GM23248 (cell line): Measurements from ENCODE around the gene PADI1. TPM values are rescaled to one million over a fixed set of nuclear protein-coding genes. Genes with fewer than 3 reads are reported as not detected.
A peak's percentile ranks its signal among the peaks of the same experiment; 100 is the strongest.

Source experiments
- DNase-seq: peaks from one replicate; pipeline ENCODE4 v3.0.0-alpha.2; 2015
- H2AFZ ChIP-seq: fragments of 200-600 bp; sonication (generic); 2 replicates; pipeline ENCODE4 v1.6.1; 2016; ENCODE audit warnings: antibody characterized with exemption
- H3F3A ChIP-seq: fragments of 200-600 bp; sonication (generic); 2 replicates; pipeline ENCODE4 v1.6.1; 2016; ENCODE audit warnings: mild to moderate bottlenecking, antibody characterized with exemption, mixed run types; ENCODE audit not compliant: insufficient read depth
- H3K27ac ChIP-seq: fragments of 200-600 bp; sonication (generic); 2 replicates; pipeline ENCODE4 v1.5.1; 2016; ENCODE audit warnings: mild to moderate bottlenecking
- H3K27me3 ChIP-seq: fragments of 200-600 bp; sonication (generic); replicated peaks from 2 replicates; pipeline ENCODE4 v1.6.1; 2016; ENCODE audit warnings: mild to moderate bottlenecking; ENCODE audit not compliant: insufficient read depth
- H3K36me3 ChIP-seq: fragments of 200-600 bp; sonication (generic); 2 replicates; pipeline ENCODE4 v1.6.1; 2016; ENCODE audit warnings: low read depth, mild to moderate bottlenecking
- H3K4me1 ChIP-seq: fragments of 200-600 bp; sonication (generic); 2 replicates; pipeline ENCODE4 v1.6.1; 2016; ENCODE audit warnings: mild to moderate bottlenecking; ENCODE audit not compliant: insufficient read depth
- H3K4me2 ChIP-seq: fragments of 200-600 bp; sonication (generic); one replicate; pipeline ENCODE4 v1.6.1; 2016; ENCODE audit warnings: mild to moderate bottlenecking; ENCODE audit not compliant: unreplicated experiment
- H3K4me3 ChIP-seq: fragments of 200-600 bp; sonication (generic); 2 replicates; pipeline ENCODE4 v1.5.1; 2016; ENCODE audit warnings: mild to moderate bottlenecking
- H3K79me2 ChIP-seq: fragments of 200-600 bp; sonication (generic); 2 replicates; pipeline ENCODE4 v1.6.1; 2016; ENCODE audit warnings: mild to moderate bottlenecking; ENCODE audit not compliant: insufficient read depth
- H3K9ac ChIP-seq: fragments of 200-600 bp; sonication (generic); 2 replicates; pipeline ENCODE4 v1.6.1; 2016; ENCODE audit warnings: mild to moderate bottlenecking
- H3K9me2 ChIP-seq: fragments of 200-600 bp; sonication (generic); 2 replicates; pipeline ENCODE4 v1.6.1; 2016; ENCODE audit warnings: mixed run types, mild to moderate bottlenecking, moderate library complexity; ENCODE audit not compliant: insufficient read depth
- H3K9me3 ChIP-seq: fragments of 200-600 bp; sonication (generic); one replicate; pipeline ENCODE4 v1.6.1; 2017; ENCODE audit warnings: low read depth
- H4K20me1 ChIP-seq: fragments of 200-600 bp; sonication (generic); 2 replicates; pipeline ENCODE4 v1.6.0; 2016; ENCODE audit not compliant: insufficient read depth
- EZH2 ChIP-seq: fragments of 200-600 bp; sonication (generic); IDR thresholded peaks from 2 replicates; pipeline ENCODE4 v1.6.1; 2018; ENCODE audit warnings: antibody characterized with exemption, mild to moderate bottlenecking; ENCODE audit not compliant: insufficient read depth, poor library complexity, severe bottlenecking
- EZH2phosphoT487 ChIP-seq: fragments of 200-600 bp; sonication (generic); IDR thresholded peaks from 2 replicates; pipeline ENCODE4 v1.6.1; 2018; ENCODE audit warnings: antibody characterized with exemption, moderate library complexity, mild to moderate bottlenecking, low read depth; ENCODE audit not compliant: insufficient read depth
- WGBS, 2 experiments: methylation state at CpG; one replicate each; pipeline ENCODE4 v1.1.6; 2015 to 2017; ENCODE audit warnings: low lambda C conversion rate in 2 of 2, low coverage in 1 of 2; ENCODE audit errors: missing lambda C conversion rate in 2 of 2; 5-methylcytosine and 5-hydroxymethylcytosine counted together
- in situ Hi-C: fragments of 300-500 bp; cut with MboI; formaldehyde crosslinking; loops from 2 replicates; pipeline ENCODE4 v1.15.0; 2020
- polyA plus RNA-seq: library from polyadenylated mRNA; unstranded; fragments of >200 nt; fragmentation: Nextera tagmentation; extraction: Ambion mirVana; gene quantifications from 2 replicates; pipeline ENCODE4 v1.2.1, GENCODE V29; 2016
- total RNA-seq: library from RNA; depleted of rRNA; stranded (reverse); fragments of >200 nt; shearing (Covaris generic); gene quantifications from 2 replicates; pipeline ENCODE4 v1.2.3, GENCODE V29; 2014

The PADI1 gene
- total and polyA plus RNA-seq, 2 experiments from 2014 or later, result under 0.01 to 0.14 TPM

DNA sequence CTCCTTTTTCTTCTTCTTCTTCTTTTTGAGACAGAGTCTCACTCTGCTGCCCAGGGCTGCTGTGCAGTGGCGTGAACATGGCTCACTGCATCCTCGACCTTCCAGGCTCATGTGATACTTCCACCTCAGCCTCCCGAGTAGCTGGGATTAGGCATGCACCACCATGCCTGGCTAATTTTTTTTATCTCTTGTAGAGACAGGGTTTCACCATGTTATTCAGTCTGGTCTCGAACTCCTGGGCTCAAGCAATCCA, 13.0 kb upstream of the PADI1 start:
- 90% methylated on average over 4 of the region's 4 CpGs for WGBS, 2 experiments
- no peaks in the 10 kb centered on the region for H3K9me3 ChIP-seq
- no peak overlapping the region for H2AFZ ChIP-seq
- H3K79me2 ChIP-seq, result no peaks in the 10 kb centered on the region
- in situ Hi-C loops, result no loop called here
- TF ChIP-seq EZH2, result no peak
- no peak for TF ChIP-seq EZH2phosphoT487
- H3K4me3 ChIP-seq, result no peak overlapping the region
- H3K9me2 ChIP-seq, result no peaks in the 10 kb centered on the region
- no peak overlapping the region for H3K4me2 ChIP-seq
- no peaks in the 10 kb centered on the region for H3K36me3 ChIP-seq
- DNase-seq, result no peak
- H3K27me3 ChIP-seq, result no peaks in the 10 kb centered on the region
- peaks cover 19% of the 10 kb centered on the region for H3F3A ChIP-seq
- H3K27ac ChIP-seq, result no peak overlapping the region
- H3K4me1 ChIP-seq, result peaks cover 32% of the 10 kb centered on the region
- H4K20me1 ChIP-seq, result no peaks in the 10 kb centered on the region
- no peak overlapping the region for H3K9ac ChIP-seq

DNA sequence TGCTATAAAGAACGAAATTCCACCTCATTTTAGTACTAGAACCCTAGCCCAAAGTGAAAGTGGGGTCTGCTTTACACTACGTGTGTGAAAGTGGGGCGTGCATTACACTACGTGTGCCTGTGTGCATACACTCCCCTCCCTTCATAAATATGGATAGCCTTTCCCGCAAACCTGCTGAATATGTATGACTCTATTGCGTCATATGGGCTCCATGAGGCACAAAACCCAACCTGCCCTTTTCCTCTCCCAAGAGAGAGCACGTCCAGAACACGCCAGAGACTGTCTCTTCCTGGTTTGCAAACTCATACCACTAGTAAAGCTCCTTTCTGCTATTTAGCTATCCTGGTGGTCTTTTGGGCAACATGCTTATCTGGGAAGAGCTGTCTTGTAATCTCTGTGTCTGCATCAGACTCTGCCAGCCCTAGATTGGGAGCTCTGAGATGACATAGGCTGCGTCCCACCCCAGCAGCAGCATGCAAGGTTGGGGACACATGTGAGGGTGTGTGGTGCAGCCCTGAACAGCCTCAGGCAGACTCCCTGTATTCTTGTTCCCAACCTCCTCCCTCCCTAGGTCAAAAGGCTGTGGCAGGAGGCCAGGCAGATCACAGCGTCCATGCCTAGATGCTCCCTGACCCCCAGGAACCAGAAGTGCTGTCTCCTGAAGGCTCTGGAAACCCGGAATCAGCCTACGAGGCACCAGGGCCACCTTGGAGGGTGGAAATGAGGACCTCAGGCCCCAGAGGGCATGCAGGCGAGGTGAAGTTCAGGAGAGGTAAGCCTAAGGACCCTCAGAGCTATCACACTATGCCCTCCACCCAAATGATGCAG, 12.3 kb upstream of the PADI1 start:
- in situ Hi-C loops, result no loop called here
- no peaks in the 10 kb centered on the region for H3K9me3 ChIP-seq
- no peak overlapping the region for H3K4me2 ChIP-seq
- H3K79me2 ChIP-seq, result no peaks in the 10 kb centered on the region
- H3K27ac ChIP-seq, result no peak overlapping the region
- peaks cover 19% of the 10 kb centered on the region for H3F3A ChIP-seq
- WGBS, 2 experiments, result 84 to 89% methylated on average over 13 of the region's 13 CpGs
- no peaks in the 10 kb centered on the region for H3K36me3 ChIP-seq
- H3K4me3 ChIP-seq, result no peak overlapping the region
- H4K20me1 ChIP-seq, result no peaks in the 10 kb centered on the region
- no peak overlapping the region for H2AFZ ChIP-seq
- TF ChIP-seq EZH2phosphoT487, result no peak
- H3K9ac ChIP-seq, result no peak overlapping the region
- DNase-seq, result peak; percentile 19
- no peaks in the 10 kb centered on the region for H3K9me2 ChIP-seq
- peaks cover 32% of the 10 kb centered on the region for H3K4me1 ChIP-seq
- H3K27me3 ChIP-seq, result no peaks in the 10 kb centered on the region

DNA sequence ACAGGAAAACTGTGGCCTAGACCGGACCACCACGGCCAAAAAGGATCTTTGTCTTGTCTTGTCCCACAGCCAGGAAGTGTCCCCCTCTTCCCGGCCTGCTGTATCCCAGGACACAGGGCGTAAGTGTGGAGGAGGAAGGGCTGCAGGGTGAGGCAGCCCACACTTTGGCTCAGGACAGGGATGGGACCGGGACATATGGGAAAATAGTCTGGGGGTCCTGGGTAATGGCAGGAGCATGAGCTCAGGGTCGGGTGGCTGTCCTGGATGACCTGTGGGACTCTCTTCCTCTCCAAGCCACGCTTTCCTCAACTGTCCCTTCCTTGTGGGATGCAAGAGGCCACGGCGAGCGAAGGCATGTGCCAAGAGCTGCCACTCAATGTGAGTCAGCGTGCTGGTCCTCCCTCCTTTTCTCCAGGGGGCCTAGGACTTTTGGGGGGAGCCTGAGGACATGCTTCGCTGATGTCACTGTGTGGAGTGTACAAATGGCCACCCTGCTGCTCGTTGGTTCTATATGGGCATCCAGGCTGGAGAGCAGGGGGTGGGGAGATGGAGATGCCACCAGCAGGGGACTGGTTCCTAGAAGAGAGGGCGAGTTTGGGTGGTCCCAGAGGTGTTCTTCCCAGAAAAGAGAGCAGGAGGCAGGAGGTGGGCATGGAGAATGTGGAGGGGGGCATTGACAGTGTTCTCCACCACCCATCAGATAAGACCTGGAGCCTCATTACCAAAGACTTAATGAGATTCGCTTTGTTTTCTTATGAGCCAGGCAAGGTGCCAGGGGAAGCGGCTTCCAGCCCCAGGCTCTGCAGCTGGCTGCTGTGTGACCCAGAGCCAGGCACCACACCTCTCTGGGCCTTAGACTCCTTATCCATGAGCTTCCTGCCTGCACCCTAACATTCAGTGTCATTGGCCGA, 11.5 kb upstream of the PADI1 start:
- no peaks in the 10 kb centered on the region for H3K27me3 ChIP-seq
- no peak for DNase-seq
- H3K36me3 ChIP-seq, result no peaks in the 10 kb centered on the region
- no peaks in the 10 kb centered on the region for H3K9me2 ChIP-seq
- no peaks in the 10 kb centered on the region for H3K9me3 ChIP-seq
- H2AFZ ChIP-seq, result no peak overlapping the region
- peaks cover 13% of the 10 kb centered on the region for H3F3A ChIP-seq
- no peaks in the 10 kb centered on the region for H3K79me2 ChIP-seq
- H3K4me2 ChIP-seq, result no peak overlapping the region
- WGBS, 2 experiments, result 83 to 84% methylated on average over 17 of the region's 17 CpGs
- in situ Hi-C loops, result no loop called here
- no peak overlapping the region for H3K9ac ChIP-seq
- TF ChIP-seq EZH2phosphoT487 (no peak), EZH2 (no peak)
- no peaks in the 10 kb centered on the region for H4K20me1 ChIP-seq
- no peak overlapping the region for H3K4me3 ChIP-seq
- peaks cover 32% of the 10 kb centered on the region for H3K4me1 ChIP-seq
- no peak overlapping the region for H3K27ac ChIP-seq

DNA sequence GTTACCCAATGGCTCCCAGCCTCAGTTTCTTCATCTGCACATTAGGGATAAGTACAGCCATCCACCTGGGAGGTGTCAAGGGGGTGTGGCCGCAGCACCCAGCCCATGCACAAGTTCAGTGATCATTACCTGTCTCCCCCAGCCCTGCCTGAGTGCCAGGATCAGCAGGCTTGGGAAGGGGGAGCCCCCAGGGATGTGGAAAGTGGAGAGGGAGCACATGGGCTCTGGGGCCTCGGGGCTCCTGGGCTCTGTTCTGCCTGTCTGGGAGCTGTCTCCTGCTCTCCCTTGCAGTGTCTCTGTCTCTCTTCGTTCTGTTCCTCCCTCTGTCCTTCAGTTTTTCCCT, 10.8 kb upstream of the PADI1 start:
- Histone ChIP-seq H3K27ac (no peak overlapping the region), H3K4me1 (peaks cover 34% of the 10 kb centered on the region), H3F3A (peaks cover 7% of the 10 kb centered on the region), H3K9ac (no peak overlapping the region), H4K20me1 (no peaks in the 10 kb centered on the region), H3K4me2 (no peak overlapping the region), H3K27me3 (no peaks in the 10 kb centered on the region), H2AFZ (no peak overlapping the region), H3K9me2 (no peaks in the 10 kb centered on the region), H3K79me2 (no peaks in the 10 kb centered on the region), H3K4me3 (no peak overlapping the region), H3K9me3 (no peaks in the 10 kb centered on the region), H3K36me3 (no peaks in the 10 kb centered on the region)
- TF ChIP-seq EZH2 (no peak), EZH2phosphoT487 (no peak)
- in situ Hi-C loops, result no loop called here
- 80 to 86% methylated on average over 3 of the region's 3 CpGs for WGBS, 2 experiments
- DNase-seq, result no peak
